Activated CD8-positive, alpha-beta memory T cell treated with anti-CD3 and anti-CD28 coated beads for 4 hours (primary cell): ENCODE measurements around the gene PDE1A.

Experiments used
- DNase-seq, 2 donors: peaks; one replicate each; pipeline ENCODE4 v3.0.0-alpha.2; 2020; ENCODE audit warnings: low read depth in 2 of 2

Gene PDE1A

GRCh38 chr2:182207049-182207746 is 219.6 kb downstream of the PDE1A start:
- DNase-seq, result no peak

- DNase-seq, result no peak
Measured at GRCh38 chr2:182197529-182197928, 229.3 kb downstream of the PDE1A start.

- DNase-seq, result no peak
Measured at GRCh38 chr2:182193291-182193690, 233.5 kb downstream of the PDE1A start.

DNA sequence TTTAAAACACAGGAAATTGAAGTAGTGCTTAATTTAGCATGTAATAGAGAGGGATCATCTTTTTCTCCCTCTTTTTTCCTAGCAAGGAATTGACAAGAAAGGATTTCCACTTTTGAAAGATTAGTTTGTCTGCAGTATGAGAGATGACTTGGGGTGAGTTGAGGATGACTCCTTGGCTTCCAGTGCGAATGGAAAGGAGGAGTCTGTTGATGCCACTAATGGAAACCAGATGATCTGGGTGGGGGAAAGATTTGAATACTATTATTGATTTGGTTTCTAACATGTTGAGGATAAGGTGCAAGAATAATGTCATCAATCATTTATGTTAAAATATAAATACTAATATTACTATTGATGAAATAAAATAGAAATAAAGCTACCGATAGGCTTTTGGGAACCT is 235.8 kb downstream of the PDE1A start:
- DNase-seq, result no peak

DNA sequence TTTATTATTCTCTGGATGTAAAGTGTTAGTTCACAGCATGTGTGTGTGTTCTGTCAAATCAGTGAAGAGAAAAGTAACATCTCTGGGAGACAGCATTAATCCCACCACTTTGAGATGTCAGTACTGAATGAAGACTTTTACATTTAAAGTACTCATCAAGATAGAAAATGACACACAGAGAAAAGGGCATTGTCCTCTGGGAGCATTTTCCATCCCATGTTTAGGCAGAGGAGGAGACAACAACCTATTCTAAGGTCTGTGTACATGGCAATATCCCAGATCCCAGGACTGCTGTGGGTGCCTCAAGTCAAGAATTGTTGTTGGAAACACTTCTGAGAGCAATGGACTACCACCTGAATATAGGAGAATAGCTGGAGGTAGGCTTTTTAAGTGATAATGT is 239.7 kb downstream of the PDE1A start:
- no peak for DNase-seq

DNA sequence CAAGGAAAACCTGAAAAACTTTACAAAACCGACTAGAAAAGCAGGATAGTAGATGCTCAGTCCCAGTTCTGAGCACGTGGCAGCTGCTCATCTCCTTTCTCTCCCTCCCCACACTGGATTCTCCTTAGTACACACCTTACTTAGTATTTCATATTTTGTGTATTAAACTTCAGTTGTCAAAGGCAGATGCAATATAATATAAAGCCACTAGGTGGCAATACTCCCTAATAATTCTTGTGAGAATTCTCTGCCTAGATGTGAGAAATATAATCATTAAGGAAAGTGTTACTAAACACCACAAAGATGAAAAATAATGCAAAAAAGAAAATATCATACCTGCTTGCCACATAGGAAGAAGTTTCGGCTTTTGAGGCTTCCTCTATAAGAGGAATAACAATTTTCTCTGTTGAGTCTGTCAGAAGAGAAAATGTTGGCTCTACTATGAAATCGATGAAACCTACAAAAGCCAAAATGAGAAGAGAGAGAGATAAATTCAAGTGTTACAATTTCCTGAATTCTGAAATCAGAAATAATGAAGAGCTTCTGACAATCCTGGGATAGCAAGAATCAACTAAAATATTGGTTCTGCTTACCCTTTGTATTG is 240.6 kb downstream of the PDE1A start:
- DNase-seq, result no peak

DNA sequence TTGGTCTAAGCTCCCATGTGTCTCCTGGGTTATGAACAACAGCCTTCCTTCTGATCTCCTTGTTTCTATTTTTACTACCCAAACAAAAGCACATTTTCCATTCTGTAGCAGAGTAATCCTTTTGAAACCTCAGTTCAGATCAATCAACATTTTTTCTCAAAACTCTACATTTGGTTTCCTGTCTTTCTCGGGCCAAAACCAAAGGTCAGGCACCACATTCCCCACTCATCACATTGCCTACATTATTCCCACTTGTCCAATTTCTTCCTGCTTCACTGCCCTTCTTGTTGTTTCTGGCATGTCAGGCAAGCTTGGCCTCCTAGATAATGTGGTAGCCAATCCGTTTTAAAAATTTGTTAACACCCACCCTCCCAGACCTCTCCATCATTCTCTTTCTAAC is 244.4 kb downstream of the PDE1A start:
- no peak for DNase-seq

- DNase-seq, result no peak
Measured at GRCh38 chr2:182181381-182181780, 245.5 kb downstream of the PDE1A start.

DNA sequence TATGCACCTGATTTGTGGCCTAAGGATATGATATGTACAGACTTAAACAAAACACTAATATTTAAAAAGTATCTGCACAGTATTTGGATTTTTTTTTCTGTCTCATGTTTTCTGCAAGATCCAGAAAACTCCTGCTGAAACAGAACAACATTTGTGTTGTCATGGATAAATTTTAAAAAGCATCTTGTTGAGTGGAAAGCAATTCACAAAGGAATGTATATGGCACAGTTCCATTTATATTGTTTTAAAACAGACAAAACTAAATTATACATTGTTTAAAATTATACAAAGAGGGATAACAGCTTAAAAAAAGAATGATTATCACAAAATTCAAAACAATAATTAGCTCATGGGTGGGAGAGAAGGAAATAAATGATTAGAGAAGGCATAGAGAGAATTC is 247.7 kb downstream of the PDE1A start:
- no peak for DNase-seq

DNA sequence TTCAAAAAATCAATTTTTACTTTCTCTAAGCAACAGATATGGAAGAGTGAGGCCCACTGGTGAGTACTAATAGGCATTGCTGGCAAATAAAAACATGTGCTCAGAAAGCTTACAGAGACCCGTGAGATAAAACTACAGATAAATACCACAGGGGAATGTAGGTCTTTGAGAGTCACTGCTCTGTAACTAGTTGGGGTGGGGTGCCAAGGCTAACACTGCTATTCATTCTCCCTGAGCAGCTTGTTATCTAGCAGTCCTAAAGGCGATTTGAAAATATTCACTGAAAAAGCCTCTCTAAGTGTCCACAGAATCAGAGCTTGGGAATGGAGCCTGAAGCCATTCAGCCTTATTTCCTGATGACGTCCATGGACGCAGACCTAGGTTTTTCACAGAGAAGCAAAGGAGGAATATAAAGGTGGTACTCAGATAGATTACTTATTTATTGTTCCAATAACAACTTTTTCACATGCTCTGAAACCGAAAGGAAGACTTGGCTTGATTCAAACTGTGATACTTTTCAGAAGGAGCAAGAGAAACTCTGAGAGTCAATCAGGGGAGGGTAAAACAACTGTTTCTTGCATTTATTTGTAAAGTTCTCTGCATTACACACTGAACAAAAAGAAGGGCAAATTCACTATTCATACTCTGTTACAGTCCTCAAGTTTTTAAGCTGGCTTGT is 252.8 kb downstream of the PDE1A start:
- no peak for DNase-seq

DNA sequence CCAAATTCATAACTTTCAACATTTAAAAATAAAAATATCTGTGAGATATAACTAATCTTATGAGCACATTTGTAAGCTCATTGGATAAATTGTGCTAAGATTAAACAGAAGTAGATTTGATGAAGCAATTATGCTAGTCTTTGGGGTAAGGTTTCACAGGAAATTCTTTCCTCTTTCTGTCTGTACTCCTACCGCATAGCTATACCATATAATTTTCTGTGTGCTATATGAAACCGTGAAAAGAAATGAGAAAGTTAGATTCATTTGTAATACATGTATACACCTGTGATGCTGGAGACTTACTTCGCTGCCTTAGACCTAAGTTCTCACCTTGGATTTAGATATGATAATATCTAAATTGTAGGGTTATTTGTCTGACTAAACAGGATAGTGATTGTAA is 256.5 kb downstream of the PDE1A start:
- DNase-seq, result no peak

GRCh38 chr2:182167882-182168281 is 259.0 kb downstream of the PDE1A start:
- no peak for DNase-seq

GRCh38 chr2:182166841-182167240 is 260.0 kb downstream of the PDE1A start:
- no peak for DNase-seq

GRCh38 chr2:182166406-182166805 is 260.4 kb downstream of the PDE1A start:
- DNase-seq, result no peak

- DNase-seq, result no peak
Measured at GRCh38 chr2:182165202-182165601, 261.6 kb downstream of the PDE1A start.

GRCh38 chr2:182164686-182165085 is 262.1 kb downstream of the PDE1A start:
- DNase-seq, result no peak

GRCh38 chr2:182163878-182164277 is 263.0 kb downstream of the PDE1A start:
- no peak for DNase-seq

DNA sequence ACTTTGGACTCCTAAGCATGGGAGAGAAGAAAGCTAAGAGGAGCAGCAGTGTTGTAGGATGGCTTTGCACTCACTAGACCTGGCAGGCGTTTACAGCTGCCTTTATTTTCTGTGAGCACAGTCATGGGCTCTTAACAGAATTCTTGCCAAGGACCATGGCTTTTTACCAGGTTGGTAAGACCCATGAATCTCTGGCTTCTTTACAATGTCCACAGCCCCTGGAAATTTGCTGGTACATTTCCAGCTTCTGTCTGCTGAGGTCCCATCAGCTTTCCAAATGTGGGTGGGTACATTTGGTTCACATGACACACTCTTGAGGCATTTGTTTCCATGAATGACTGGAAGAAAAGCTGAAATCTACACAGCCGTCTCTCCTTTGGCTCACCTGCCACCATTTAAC is 278.5 kb downstream of the PDE1A start:
- no peak for DNase-seq

DNA sequence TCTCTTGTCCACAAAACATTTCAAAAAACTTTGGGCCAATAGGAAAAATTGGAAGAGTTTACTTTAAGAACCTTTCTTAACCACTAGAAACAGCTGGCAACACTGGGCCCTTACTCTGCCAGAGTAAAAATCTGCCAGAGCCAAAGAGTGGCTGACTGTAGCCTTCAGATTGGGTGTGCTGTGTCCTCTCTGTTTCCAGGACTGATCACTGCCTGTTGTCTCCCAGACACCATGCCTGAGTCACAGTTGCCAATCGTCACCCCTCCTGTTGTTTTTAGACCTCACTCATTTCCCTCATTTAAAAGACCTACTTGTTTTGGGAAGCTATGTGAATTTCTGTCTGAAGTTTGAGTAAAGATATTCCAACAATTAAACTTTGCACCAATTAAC is 282.1 kb downstream of the PDE1A start:
- DNase-seq, result no peak

- no peak for DNase-seq
Measured at GRCh38 chr2:182144041-182144775, 282.6 kb downstream of the PDE1A start.

- DNase-seq, result no peak
Measured at GRCh38 chr2:182142062-182142461, 284.8 kb downstream of the PDE1A start.

DNA sequence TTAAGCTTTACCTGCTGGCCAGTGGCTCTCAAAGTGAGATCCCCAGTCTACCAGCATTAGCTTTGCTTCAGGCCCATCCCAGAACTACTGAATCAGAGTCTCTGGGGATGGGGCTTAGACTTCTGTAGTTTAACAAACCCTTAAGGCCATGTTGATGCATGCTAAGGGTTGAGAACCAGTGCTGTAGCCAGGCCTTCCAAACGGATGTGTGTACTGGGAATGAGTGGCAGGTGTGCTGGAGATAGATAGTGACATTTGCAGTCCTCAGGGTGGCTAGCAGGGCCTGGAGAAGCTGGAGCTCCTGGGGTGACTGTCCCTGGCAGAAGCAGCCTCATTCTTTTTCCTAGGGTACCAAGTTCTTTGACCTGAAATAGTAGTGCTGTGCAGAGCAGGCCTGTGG is 292.6 kb downstream of the PDE1A start:
- no peak for DNase-seq
